NCI-H69 (cell line): ENCODE data around the gene ASPSCR1.
A peak's percentile ranks its signal among the peaks of the same experiment; 100 is the strongest.

Source experiments
- DNase-seq: peaks from one replicate; lab custom pipeline; 2025; lab: John Stamatoyannopoulos, UW

The ASPSCR1 gene

DNA sequence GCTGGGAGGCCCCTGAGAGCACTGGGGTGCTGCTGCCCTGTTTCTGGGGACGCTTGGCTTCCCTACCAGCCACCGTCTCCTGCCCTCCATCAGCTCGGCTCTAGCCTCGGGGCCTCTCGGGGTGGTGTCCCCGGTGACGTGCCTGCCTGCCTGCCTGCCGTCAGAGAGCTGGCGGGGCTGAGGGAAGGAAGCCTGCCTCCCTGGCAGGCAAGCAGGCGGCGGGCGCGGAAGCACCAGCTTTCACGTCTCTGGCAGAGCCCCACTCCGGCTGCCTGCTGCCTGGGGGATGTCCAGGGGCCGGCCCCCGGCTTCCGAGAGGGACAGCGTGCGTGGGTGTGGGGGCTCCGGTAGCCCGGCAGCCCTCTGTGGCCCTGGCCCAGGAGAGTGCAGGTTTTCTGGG is 35.9 kb downstream of the ASPSCR1 start:
- DNase-seq = no peak

GRCh38 chr17:82013772-82014321 is 36.4 kb downstream of the ASPSCR1 start:
- no peak for DNase-seq

DNA sequence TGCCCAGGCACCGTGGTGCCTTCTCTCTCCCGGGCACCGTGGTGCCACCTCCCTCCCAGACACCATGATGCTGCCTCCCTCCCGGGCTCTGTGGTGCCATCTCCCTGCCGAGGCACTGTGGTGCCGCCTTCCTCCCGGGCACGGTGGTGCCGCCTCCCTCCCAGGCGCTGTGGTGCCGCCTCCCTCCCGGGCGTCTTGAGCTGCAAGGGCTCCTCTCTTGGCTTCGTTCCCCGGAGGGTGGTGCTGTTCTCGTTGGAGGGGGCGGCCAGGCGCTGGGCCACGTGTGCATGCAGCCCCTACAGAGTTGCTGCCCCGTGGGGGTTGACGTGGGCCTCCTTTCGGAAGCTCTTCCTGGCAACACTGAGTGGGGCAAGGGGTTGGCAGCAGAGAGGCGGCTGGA is 37.0 kb downstream of the ASPSCR1 start:
- DNase-seq = peak; percentile 63

DNA sequence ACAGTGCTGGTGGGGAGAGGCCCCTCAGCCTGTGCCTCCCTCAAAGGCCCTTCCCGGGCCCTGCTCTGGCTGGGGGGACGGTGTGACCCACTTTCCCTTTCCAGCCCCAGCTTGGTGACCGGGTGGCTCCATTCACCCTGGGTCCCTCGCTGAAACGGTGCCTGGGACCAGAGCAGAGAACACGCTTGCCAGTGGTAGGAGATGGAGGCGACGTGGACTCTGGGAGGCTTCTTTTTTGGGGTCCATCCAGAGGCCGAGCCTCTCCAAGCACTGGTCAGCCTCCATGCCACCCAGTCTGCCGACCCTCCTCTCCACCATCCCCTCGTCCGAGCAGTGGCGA is 37.5 kb downstream of the ASPSCR1 start:
- DNase-seq = no peak

DNA sequence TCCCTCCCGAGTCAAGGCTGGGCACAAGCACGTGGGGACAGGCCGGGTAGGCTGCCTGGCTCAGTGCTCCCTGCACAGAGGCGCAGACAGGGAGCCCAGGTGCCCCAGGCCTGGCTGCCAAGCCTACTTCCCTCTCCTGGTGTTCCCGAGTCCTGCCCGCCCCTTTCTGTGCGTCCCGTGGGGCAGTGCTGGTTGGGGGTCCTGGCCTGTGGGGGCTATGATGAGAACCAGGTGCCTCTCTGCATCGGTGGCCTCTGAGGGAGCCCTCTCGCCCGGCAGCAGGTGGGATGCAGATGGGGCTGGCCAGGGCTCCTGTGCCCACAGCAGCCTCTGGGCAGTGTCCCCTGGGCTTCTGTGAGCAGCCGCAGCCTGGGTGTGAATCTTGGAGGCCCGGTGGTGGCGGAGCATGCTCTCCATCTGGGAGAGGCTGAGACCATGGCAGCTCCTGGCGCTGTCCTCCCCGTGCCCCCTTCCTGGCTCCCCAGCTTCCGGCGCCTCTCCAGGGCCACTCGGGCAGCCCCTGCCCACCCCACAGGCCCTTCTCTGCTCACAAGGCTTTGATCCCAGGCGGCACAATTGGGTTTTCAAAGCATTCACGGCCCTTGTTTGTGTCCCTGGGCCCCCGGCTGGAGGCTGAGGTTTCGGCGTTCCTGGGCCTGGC is 38.0 kb downstream of the ASPSCR1 start:
- DNase-seq = no peak

GRCh38 chr17:82016061-82016874 is 38.8 kb downstream of the ASPSCR1 start:
- no peak for DNase-seq

DNA sequence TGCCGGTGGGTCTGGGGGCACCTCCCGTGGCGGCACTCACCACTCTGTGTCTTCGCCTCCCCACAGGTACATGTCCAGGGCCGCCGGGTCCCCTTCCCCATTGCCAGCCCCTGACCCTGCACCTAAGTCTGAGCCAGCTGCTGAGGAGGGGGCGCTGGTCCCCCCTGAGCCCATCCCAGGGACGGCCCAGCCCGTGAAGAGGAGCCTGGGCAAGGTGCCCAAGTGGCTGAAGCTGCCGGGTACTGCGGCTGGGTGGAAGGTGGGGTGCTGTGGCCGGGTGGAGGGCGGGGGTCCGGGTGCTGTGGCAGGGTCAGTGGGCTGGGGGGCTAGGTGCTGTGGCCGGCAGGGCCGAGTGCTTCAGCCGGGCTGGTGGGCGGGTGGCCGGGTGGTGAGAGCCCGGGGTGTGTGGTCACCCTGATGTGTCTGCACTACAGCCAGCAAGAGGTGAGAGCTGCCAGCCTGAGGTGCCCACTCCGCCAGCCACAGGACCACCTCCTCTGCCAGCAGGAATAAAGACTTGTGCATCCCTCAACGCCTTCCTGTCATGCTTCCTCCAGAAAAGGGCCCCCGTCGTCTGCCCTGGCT is 39.5 kb downstream of the ASPSCR1 start:
- no peak for DNase-seq

DNA sequence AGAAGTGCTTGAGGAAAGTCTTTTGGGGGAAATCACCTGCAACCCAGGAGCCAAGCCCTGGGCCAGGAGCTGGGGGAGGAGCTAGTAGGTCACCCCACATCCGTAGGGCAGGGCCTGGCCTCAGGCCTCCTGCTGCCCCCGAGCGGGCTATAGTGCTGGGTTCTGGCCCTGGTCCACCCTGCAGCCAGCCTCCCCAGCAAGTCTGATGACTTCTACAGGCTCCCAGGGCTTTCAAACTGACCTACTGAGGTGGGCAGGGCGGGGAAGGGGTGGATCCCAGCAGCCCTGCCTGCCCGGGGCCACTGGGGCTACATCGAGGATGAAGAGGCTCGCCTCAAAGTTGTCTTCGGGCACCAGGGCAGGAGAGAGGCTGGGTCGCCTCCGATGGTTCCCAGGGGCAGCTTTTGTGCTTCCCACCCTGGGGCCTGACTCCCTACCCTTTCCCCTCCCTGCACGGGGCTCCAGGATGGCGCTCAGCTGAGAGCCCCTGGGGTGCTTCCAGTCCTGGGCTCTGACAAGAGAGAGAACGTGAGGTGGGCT is 40.3 kb downstream of the ASPSCR1 start:
- no peak for DNase-seq

- peak; percentile 96 for DNase-seq
Observed at GRCh38 chr17:82018152-82018988, 40.9 kb downstream of the ASPSCR1 start.

GRCh38 chr17:82018989-82019689 is 41.7 kb downstream of the ASPSCR1 start:
- no peak for DNase-seq

DNA sequence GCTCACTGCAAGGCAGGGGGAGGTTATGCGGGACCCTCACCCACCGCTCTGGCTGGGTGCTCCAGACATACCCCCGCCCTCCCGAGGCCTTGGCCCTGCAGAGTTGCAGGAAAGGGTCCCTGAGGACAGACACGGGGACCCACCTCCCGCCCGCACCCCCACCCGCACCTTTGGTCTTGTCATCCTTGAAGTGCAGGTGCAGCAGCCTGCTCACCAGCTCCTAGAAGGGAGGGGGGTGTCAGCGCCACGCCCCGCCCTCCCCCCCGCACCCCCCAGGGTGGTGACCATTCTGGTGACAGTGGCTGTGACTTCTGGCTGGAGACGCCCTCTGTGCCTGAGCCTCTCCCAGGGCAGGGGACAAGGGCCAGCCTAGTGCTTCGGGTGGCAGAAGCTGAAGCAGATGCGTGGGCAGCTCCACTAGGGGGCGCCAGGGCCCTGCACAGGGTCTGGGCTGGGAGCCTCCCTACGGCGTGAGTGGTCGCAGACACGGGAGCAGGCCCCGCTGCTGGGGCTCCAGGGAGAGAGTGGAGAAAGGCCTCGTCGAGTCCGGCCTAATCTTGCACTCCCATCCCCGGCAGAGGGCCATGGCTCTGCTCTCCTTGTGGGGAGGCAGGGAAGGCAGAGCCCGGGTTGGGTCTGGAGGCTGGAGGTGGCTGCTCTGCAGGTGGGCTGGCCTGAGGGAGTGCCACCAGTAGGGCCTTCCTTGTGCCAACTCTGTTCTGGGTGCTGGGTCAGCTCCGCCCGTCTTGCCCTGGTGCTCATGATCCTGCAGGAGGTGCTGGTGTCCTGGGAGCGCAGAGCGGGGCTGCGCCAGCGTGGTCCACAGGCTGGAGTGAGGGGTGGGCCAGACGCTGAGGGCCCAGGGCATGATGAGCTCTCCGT is 42.5 kb downstream of the ASPSCR1 start:
- DNase-seq = peak; percentile 72

DNA sequence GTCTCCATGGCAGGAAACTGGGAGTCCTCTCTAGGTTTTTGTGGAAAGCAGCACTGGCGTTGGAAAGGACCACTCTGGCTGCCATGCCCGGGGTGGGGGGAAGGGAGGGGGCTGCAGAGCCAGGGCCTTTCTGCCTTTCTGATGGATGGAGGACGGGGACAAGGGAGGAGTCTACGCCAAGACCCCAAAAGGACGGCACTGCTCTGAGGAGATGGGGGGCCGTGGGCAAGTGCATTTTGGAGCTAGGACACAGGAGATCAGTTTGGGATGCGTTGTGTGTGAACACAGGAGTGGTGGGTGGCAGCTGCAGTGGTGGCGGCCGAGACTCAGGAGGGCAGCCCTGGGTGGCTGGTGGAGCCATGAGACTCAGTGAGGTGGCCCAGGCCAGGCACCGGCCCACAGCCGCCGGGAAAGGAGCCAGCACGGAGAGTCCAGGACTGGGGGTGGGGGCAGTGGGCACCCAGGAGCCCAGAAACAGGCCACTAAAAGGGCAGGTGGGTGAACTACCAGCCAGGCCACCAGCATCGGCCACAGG is 43.2 kb downstream of the ASPSCR1 start:
- DNase-seq = no peak

- DNase-seq = peak; percentile 59
Observed at GRCh38 chr17:82021107-82021899, 43.9 kb downstream of the ASPSCR1 start.

DNA sequence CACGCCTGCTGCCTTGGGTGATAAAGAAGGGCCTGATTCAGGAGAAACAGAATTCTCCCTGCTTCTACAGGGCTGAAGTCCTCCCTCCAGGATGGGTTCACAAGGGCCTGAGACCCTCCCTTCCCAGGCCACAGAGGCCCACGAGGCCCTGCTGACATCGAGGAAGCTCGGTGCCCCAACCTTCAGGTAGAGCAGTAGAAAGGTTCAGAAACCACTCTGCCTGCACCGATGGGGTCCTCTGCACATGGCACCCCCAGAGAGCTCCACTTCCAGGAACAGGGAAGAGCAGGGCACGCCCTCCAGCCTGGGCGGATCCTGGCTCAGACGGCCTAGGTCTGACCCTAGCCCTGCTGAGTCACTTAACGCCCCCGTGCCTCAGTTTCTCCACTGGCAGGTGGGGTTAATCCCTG is 44.5 kb downstream of the ASPSCR1 start:
- peak; percentile 44 for DNase-seq

GRCh38 chr17:82022310-82022980 is 45.0 kb downstream of the ASPSCR1 start, which contains the start of gene CENPX:
Gene CENPX (minus strand): TSS chr17:82022878. CDS start chr17:82022861, 17 bp downstream.
- no peak for DNase-seq

DNA sequence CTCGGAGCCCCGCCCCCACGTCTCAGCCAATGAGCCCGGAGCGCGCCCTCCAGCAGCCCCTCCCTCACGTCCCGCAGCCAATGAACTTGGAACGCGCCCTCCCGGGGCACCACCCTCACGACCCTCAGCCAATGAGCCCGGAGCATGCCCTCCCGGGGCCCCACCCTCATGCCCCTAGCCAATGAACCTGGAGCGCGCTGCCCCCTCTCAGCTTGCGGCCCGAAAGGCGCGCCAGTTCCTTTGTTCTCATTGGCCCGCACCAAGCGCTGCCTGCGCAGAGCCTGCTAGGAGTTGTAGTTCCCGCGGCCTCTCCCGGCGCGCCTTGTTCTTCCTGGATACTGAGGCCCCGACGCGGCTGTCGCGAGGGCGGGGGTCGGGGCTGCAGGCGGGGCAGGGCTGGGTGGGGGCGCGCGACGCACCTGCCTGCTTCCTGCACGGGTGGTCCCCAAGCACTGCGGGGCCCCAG is 45.6 kb downstream of the ASPSCR1 start, which contains the start of gene LRRC45:
Gene LRRC45 (plus strand): TSS at position 325 of the 466 bp plus-strand sequence. CDS start 339 bp downstream, outside the sequence.
- peak; percentile 100 for DNase-seq

- DNase-seq = peak; percentile 69
Observed at GRCh38 chr17:82023447-82024241, 46.2 kb downstream of the ASPSCR1 start.
